ENCODE data around the gene SNAPC2. TPM values are rescaled to one million over a fixed set of nuclear protein-coding genes. Genes with fewer than 3 reads are reported as not detected.

SNAPC2 gene
- total and polyA plus RNA-seq, 4 donors, result 5.7 to 27.1 (median 16.1) TPM

- peaks cover 24% of the 10 kb centered on the region for H3K4me1 ChIP-seq (ENCODE audit: control insufficient read depth, insufficient read depth, low read length)
- DNase-seq (ENCODE audit: low read depth in 4 of 6, low spot score in 6 of 6), result no peak
- H3K27me3 ChIP-seq (ENCODE audit: control insufficient read depth, insufficient read depth, low read length), result peaks cover 6% of the 10 kb centered on the region
- no peaks in the 10 kb centered on the region for H3K9me3 ChIP-seq (ENCODE audit: control insufficient read depth, insufficient read depth, low read length)
- no peak overlapping the region for H3K27ac ChIP-seq (ENCODE audit: low read depth, low read length)
- 100% methylated on average over 3 of the region's 6 CpGs for WGBS (ENCODE audit: insufficient coverage)
- peaks cover 10% of the 10 kb centered on the region for H3K36me3 ChIP-seq (ENCODE audit: control insufficient read depth, insufficient read depth, low read length)
- H3K4me3 ChIP-seq (ENCODE audit: low read depth, low read length), result no peak overlapping the region
Observed at GRCh38 chr19:7877249-7877836, 42.8 kb upstream of the SNAPC2 start.

- Histone ChIP-seq H3K27me3 (ENCODE audit: control insufficient read depth, insufficient read depth, low read length) (no peaks in the 10 kb centered on the region), H3K9me3 (ENCODE audit: control insufficient read depth, insufficient read depth, low read length) (no peaks in the 10 kb centered on the region), H3K27ac (ENCODE audit: low read depth, low read length) (no peak overlapping the region), H3K36me3 (ENCODE audit: control insufficient read depth, insufficient read depth, low read length) (no peaks in the 10 kb centered on the region), H3K4me3 (ENCODE audit: low read depth, low read length) (no peak overlapping the region), H3K4me1 (ENCODE audit: control insufficient read depth, insufficient read depth, low read length) (peaks cover 8% of the 10 kb centered on the region)
- 80% methylated on average over 17 of the region's 18 CpGs for WGBS (ENCODE audit: insufficient coverage)
- DNase-seq (ENCODE audit: low read depth in 4 of 6, low spot score in 6 of 6), result no peak
Observed at GRCh38 chr19:7879111-7879807, 40.9 kb upstream of the SNAPC2 start.

DNA sequence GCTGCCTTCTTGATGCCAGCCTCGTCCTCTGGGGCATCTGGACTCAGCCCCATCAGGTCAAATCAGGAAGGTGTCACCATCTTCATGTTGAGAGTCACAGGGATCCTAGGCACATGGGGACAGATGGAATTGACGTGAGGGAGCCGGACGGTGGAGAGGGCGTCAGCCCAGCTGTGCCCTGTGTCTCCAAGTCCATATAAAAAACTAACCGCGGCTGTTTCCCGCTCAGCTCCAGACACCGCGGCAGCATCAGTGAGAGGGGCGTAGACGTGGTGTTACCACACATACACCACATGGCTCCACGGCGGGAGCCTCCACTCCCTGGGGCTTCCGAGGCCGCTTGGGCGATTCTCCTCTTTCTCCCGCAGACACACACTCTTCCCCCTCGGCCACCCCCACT, 40.3 kb upstream of the SNAPC2 start:
- H3K4me3 ChIP-seq (ENCODE audit: low read depth, low read length), result no peak overlapping the region
- no peaks in the 10 kb centered on the region for H3K36me3 ChIP-seq (ENCODE audit: control insufficient read depth, insufficient read depth, low read length)
- no peaks in the 10 kb centered on the region for H3K27me3 ChIP-seq (ENCODE audit: control insufficient read depth, insufficient read depth, low read length)
- no peak overlapping the region for H3K27ac ChIP-seq (ENCODE audit: low read depth, low read length)
- DNase-seq (ENCODE audit: low read depth in 4 of 6, low spot score in 6 of 6), result no peak
- peaks cover 2% of the 10 kb centered on the region for H3K4me1 ChIP-seq (ENCODE audit: control insufficient read depth, insufficient read depth, low read length)
- H3K9me3 ChIP-seq (ENCODE audit: control insufficient read depth, insufficient read depth, low read length), result no peaks in the 10 kb centered on the region
- WGBS (ENCODE audit: insufficient coverage), result 78% methylated on average over 8 of the region's 19 CpGs

DNA sequence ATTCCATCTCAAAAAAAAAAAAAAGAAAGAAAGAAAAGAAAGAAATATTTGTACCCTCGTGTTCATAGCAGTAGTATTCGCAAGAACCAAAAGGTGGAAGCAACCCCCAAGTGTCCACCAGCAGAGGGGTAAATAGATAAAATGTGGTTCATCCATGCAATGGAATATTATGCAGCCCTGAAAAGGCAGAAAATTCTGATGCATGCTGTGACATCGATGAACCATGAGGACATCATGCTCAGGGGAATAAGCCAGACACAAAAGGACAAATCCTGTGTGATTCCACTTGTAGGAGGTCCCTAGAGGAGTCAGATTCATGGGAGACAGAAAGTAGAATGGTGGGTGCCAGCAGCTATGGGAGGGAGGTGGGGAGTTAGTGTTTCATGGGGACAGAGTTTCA, 38.2 kb upstream of the SNAPC2 start:
- H3K27me3 ChIP-seq (ENCODE audit: control insufficient read depth, insufficient read depth, low read length), result no peaks in the 10 kb centered on the region
- WGBS (ENCODE audit: insufficient coverage), result 94% methylated on average over 3 of the region's 3 CpGs
- DNase-seq (ENCODE audit: low read depth in 4 of 6, low spot score in 6 of 6), result no peak
- no peaks in the 10 kb centered on the region for H3K36me3 ChIP-seq (ENCODE audit: control insufficient read depth, insufficient read depth, low read length)
- no peaks in the 10 kb centered on the region for H3K4me1 ChIP-seq (ENCODE audit: control insufficient read depth, insufficient read depth, low read length)
- no peak overlapping the region for H3K27ac ChIP-seq (ENCODE audit: low read depth, low read length)
- no peaks in the 10 kb centered on the region for H3K9me3 ChIP-seq (ENCODE audit: control insufficient read depth, insufficient read depth, low read length)
- H3K4me3 ChIP-seq (ENCODE audit: low read depth, low read length), result no peak overlapping the region

DNA sequence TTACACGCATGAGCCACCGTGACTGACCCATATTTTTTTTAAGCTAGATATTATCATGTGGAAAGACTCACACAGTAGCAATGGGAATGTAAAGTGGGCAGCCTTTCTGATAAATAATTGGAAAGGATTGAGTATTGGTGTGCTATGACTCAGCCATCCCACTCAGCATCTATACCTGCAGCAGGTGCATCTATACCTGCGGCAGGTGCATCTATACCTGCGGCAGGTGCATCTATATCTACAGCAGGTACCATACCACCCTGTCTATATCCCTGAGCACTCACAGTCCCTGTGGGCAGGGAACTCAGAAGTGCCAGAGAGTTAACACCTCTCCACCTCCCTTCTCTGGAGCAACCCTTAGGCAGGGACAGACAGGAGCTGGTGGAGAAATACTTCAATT, 37.0 kb upstream of the SNAPC2 start:
- H3K4me3 ChIP-seq (ENCODE audit: low read depth, low read length), result no peak overlapping the region

DNA sequence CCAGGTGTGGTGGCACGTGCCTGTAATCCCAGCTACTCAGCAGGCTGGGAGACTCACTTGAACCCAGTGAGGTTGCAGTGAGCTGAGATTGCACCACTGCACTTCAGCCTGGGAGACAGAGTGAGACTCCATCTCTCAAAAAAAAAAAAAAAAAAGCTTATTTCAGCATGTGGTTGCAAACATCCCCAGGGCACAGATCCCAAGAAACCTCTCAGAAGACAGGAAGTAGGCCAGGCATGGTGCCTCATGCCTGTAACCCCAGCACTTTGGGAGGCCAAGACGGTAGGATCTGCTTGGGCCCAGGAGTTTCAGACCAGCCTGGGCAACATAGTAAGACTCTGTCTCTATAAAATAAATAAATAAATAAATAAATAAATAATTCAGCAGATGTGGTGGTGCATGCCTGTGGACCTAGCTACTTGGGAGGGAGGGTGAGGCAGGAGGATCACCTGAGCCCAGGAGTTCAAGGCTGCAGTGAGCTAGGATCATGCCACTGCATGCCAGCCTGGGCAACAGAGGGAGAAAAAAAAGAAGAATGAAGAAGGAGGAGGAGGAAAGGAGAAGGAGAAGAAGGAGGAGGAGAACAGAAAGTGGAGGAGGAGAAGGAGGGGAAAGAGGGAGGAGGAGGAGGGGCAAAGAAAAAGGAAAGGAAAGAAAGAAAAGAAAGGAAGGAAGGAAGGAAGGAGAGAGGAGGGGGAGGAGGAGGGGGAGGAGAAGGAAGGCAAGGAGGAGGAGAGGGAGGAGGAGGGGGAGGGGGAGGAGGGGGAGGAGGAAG, 36.2 kb upstream of the SNAPC2 start:
- 80% methylated on average over 1 of the region's 2 CpGs for WGBS (ENCODE audit: insufficient coverage)
- peaks cover 19% of the 10 kb centered on the region for H3K27me3 ChIP-seq (ENCODE audit: control insufficient read depth, insufficient read depth, low read length)
- H3K4me3 ChIP-seq (ENCODE audit: low read depth, low read length), result no peak overlapping the region
- H3K9me3 ChIP-seq (ENCODE audit: control insufficient read depth, insufficient read depth, low read length), result no peaks in the 10 kb centered on the region
- no peak overlapping the region for H3K27ac ChIP-seq (ENCODE audit: low read depth, low read length)
- H3K36me3 ChIP-seq (ENCODE audit: control insufficient read depth, insufficient read depth, low read length), result no peaks in the 10 kb centered on the region
- peaks cover 4% of the 10 kb centered on the region for H3K4me1 ChIP-seq (ENCODE audit: control insufficient read depth, insufficient read depth, low read length)
- no peak for DNase-seq (ENCODE audit: low read depth in 4 of 6, low spot score in 6 of 6)

More for the DNA sequence above, 37.0 kb upstream of the SNAPC2 start:
- no peaks in the 10 kb centered on the region for H3K36me3 ChIP-seq (ENCODE audit: control insufficient read depth, insufficient read depth, low read length)
- no peaks in the 10 kb centered on the region for H3K9me3 ChIP-seq (ENCODE audit: control insufficient read depth, insufficient read depth, low read length)
- no peaks in the 10 kb centered on the region for H3K4me1 ChIP-seq (ENCODE audit: control insufficient read depth, insufficient read depth, low read length)
- 100% methylated on average over 2 of the region's 4 CpGs for WGBS (ENCODE audit: insufficient coverage)
- peaks cover 10% of the 10 kb centered on the region for H3K27me3 ChIP-seq (ENCODE audit: control insufficient read depth, insufficient read depth, low read length)
- no peak overlapping the region for H3K27ac ChIP-seq (ENCODE audit: low read depth, low read length)
- no peak for DNase-seq (ENCODE audit: low read depth in 4 of 6, low spot score in 6 of 6)

- peaks cover 4% of the 10 kb centered on the region for H3K4me1 ChIP-seq (ENCODE audit: control insufficient read depth, insufficient read depth, low read length)
- H3K4me3 ChIP-seq (ENCODE audit: low read depth, low read length), result no peak overlapping the region
- H3K36me3 ChIP-seq (ENCODE audit: control insufficient read depth, insufficient read depth, low read length), result no peaks in the 10 kb centered on the region
- H3K9me3 ChIP-seq (ENCODE audit: control insufficient read depth, insufficient read depth, low read length), result no peaks in the 10 kb centered on the region
- peaks cover 19% of the 10 kb centered on the region for H3K27me3 ChIP-seq (ENCODE audit: control insufficient read depth, insufficient read depth, low read length)
- WGBS (ENCODE audit: insufficient coverage), result 76% methylated on average over 5 of the region's 8 CpGs
- no peak overlapping the region for H3K27ac ChIP-seq (ENCODE audit: low read depth, low read length)
- no peak for DNase-seq (ENCODE audit: low read depth in 4 of 6, low spot score in 6 of 6)
Observed at GRCh38 chr19:7885818-7886217, 34.3 kb upstream of the SNAPC2 start.

DNA sequence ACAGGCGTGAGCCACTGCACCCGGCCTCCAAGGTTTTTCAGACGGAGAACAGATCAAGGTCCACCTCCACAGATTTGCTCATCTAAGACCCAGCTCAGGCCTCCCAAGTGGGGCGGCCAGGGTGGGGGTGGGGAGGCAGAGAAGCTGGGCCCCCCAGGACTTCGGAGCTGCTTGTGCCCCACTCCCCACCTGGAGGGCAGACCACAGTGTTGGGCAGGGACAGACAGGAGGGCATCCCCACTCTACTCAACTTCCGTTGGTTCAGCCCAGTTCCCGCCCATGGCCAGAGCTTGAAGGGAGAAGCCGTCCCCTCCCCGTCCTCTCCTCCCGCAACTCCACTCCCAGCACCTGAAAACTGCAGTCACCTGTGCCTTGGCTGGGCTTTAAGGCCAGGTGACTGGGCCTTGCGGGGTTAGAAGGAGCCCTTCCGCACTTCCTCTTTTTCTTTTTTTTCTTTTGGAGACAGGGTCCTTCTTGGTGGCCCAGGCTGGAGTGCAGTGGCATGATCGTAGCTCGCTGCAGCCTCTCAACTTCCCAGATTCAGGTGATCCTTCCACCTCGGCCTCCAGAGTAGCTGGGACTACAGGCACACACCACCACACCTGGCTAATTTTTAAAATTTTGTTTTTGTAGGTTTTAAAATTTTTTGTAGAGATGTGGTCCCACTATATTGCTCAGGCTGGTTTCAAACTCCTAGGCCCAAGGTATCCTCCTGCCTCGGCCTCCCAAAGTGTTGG, 32.6 kb upstream of the SNAPC2 start:
- Histone ChIP-seq H3K36me3 (ENCODE audit: control insufficient read depth, insufficient read depth, low read length) (no peaks in the 10 kb centered on the region), H3K27ac (ENCODE audit: low read depth, low read length) (no peak overlapping the region), H3K9me3 (ENCODE audit: control insufficient read depth, insufficient read depth, low read length) (no peaks in the 10 kb centered on the region), H3K4me3 (ENCODE audit: low read depth, low read length) (no peak overlapping the region), H3K4me1 (ENCODE audit: control insufficient read depth, insufficient read depth, low read length) (peaks cover 4% of the 10 kb centered on the region), H3K27me3 (ENCODE audit: control insufficient read depth, insufficient read depth, low read length) (peaks cover 19% of the 10 kb centered on the region)
- no peak for DNase-seq (ENCODE audit: low read depth in 4 of 6, low spot score in 6 of 6)
- WGBS (ENCODE audit: insufficient coverage), result 77% methylated on average over 14 of the region's 16 CpGs

GRCh38 chr19:7888145-7888825, 31.9 kb upstream of the SNAPC2 start, which contains the start of gene LRRC8E:
LRRC8E (plus strand) TSS chr19:7888510; CDS start chr19:7895604, 7,094 bp downstream.
- 9% methylated on average over 53 of the region's 53 CpGs for WGBS (ENCODE audit: insufficient coverage)
- H3K27me3 ChIP-seq (ENCODE audit: control insufficient read depth, insufficient read depth, low read length), result peaks cover 19% of the 10 kb centered on the region
- no peak for DNase-seq (ENCODE audit: low read depth in 4 of 6, low spot score in 6 of 6)

More at GRCh38 chr19:7888145-7888825, 31.9 kb upstream of the SNAPC2 start, which contains the start of gene LRRC8E:
- Histone ChIP-seq H3K4me1 (ENCODE audit: control insufficient read depth, insufficient read depth, low read length) (peaks cover 4% of the 10 kb centered on the region), H3K36me3 (ENCODE audit: control insufficient read depth, insufficient read depth, low read length) (no peaks in the 10 kb centered on the region), H3K9me3 (ENCODE audit: control insufficient read depth, insufficient read depth, low read length) (no peaks in the 10 kb centered on the region), H3K27ac (ENCODE audit: low read depth, low read length) (no peak within 1 kb of the TSS), H3K4me3 (ENCODE audit: low read depth, low read length) (no peak within 1 kb of the TSS)
